Stromal cell of bone marrow (primary cell): ENCODE data around the gene ARHGAP22.

Source experiments
- DNase-seq: peaks from one replicate; pipeline ENCODE4 v3.0.0-alpha.2; 2012; ENCODE audit warnings: low read depth

Gene ARHGAP22

GRCh38 chr10:48607356-48608278 is 2.7 kb upstream of the ARHGAP22 start:
- DNase-seq, result no peak

GRCh38 chr10:48606530-48607355 is 1.9 kb upstream of the ARHGAP22 start:
- peak; percentile 96 for DNase-seq

- DNase-seq, result no peak
Observed at GRCh38 chr10:48605786-48606529, 1.1 kb upstream of the ARHGAP22 start.

- no peak for DNase-seq
Observed at GRCh38 chr10:48604039-48604990, 558 bp downstream of the ARHGAP22 start.

GRCh38 chr10:48603421-48604038 is 1.3 kb downstream of the ARHGAP22 start:
- DNase-seq, result no peak

GRCh38 chr10:48602401-48603135 is 2.3 kb downstream of the ARHGAP22 start:
- no peak for DNase-seq

GRCh38 chr10:48601789-48602188 is 3.1 kb downstream of the ARHGAP22 start:
- no peak for DNase-seq

- no peak for DNase-seq
Observed at GRCh38 chr10:48600645-48601505, 4.0 kb downstream of the ARHGAP22 start.

GRCh38 chr10:48599830-48600134 is 5.1 kb downstream of the ARHGAP22 start:
- no peak for DNase-seq

GRCh38 chr10:48598936-48599829 is 5.7 kb downstream of the ARHGAP22 start:
- no peak for DNase-seq

- no peak for DNase-seq
Observed at GRCh38 chr10:48598243-48598935, 6.5 kb downstream of the ARHGAP22 start.

GRCh38 chr10:48595539-48595932 is 9.3 kb downstream of the ARHGAP22 start:
- DNase-seq, result no peak

GRCh38 chr10:48594803-48595538 is 9.9 kb downstream of the ARHGAP22 start:
- DNase-seq, result no peak

- DNase-seq, result no peak
Observed at GRCh38 chr10:48594371-48594770, 10.5 kb downstream of the ARHGAP22 start.

- DNase-seq, result no peak
Observed at GRCh38 chr10:48592346-48592745, 12.5 kb downstream of the ARHGAP22 start.

GRCh38 chr10:48590945-48591344 is 13.9 kb downstream of the ARHGAP22 start:
- no peak for DNase-seq

GRCh38 chr10:48589266-48589665 is 15.6 kb downstream of the ARHGAP22 start:
- DNase-seq, result peak; percentile 98
